Measurements from ENCODE around the gene AMT.

GRCh38 chr3:49410066-49410845 is 12.0 kb downstream of the AMT start:
- no peak for TF ChIP-seq CTCF (IDR thresholded peaks at IDR 0.05; ENCODE audit: poor library complexity)
- TF ChIP-seq EZH2phosphoT487 (IDR thresholded peaks at IDR 0.05; ENCODE audit: low read depth, severe bottlenecking, unreplicated experiment): no peak
- TF ChIP-seq EZH2 (IDR thresholded peaks at IDR 0.05; ENCODE audit: borderline replicate concordance): no peak

Measured in hepatocyte (in vitro differentiated cells).